ENCODE measurements around the gene RABEP2. TPM values are rescaled to one million over a fixed set of nuclear protein-coding genes. Genes with fewer than 3 reads are reported as not detected.
A peak's percentile ranks its signal among the peaks of the same experiment; 100 is the strongest.
"Not testable (repeated sequence)": the region's sequence is repeated elsewhere in the genome, so short reads cannot be mapped to it uniquely, and the experiment has no call there.

Gene RABEP2
- total RNA-seq (10 to 100 TPM; 13.4 to 24.3 (median 19.2) TPM), polyA plus RNA-seq (27.4 TPM)
- long read RNA-seq, donor 1, partial matches to known transcripts: 0 of 5 reads
- long read RNA-seq, donor 1, other reads (novel, unspliced or antisense): 4 of 5 reads
- long read RNA-seq, donor 2: 0 reads
- long read RNA-seq, donor 3, partial matches to known transcripts: 0 of 3 reads
- long read RNA-seq, donor 3, other reads (novel, unspliced or antisense): 3 of 3 reads
- long read RNA-seq, donor 4, partial matches to known transcripts: 0 of 5 reads
- long read RNA-seq, donor 4, other reads (novel, unspliced or antisense): 3 of 5 reads

DNA sequence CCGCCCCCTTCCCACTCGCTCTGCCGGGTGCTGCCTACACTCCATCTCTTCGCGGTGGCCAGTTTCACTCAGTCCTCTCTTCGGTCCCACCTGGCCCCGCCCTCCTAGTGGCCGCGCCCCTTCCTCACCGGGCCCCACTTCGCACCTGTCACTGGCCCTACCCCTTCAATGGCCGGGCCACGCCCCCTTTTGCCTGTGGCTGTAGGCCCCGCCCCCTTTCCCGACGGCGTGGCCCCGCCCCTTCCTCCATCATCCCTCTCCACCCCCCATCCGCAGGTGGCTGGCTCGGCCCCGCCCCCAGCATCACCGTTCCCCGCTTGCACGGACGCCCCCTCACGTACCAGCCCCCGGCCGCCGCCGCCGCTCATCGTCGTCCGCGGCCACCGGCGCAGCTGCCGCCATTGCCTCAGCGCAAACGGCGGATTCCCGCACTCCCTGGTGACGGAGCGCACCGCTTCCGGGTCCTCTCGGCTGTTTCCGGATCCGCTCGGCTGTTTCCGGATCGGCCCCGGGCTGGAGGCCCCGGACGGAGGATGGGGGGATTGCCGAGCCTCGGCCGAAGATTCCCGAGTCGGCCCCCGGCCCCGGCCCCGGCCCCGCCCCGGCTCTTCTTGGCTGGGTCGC is at the start of gene RABEP2:
Gene RABEP2, minus strand, starts transcription at position 477 of the 624 bp plus-strand sequence. Its CDS starts 75 bp downstream, at position 402.
- intact Hi-C loops (cut with DNase I): loop anchor here in 1 of 4 donors (5.0 kb wide), 1 partner anchor 43 kb away; no protein-coding TSS in a partner anchor
- Histone ChIP-seq H3K4me1 (ENCODE audit: control insufficient read depth, insufficient read depth, low read length) (no peaks in the 10 kb centered on the region), H3K9me3 (ENCODE audit: control insufficient read depth, low read length) (no peaks in the 10 kb centered on the region), H3K27me3 (ENCODE audit: control insufficient read depth, insufficient read depth) (no peaks in the 10 kb centered on the region), H3K4me3 (ENCODE audit: low read length) (peak within 1 kb of the TSS; percentile 74), H3K27ac (ENCODE audit: low read length) (peak within 1 kb of the TSS; percentile 97)
- DNase-seq: peak; percentile 93 to 99 (median 97)
- under 1% methylated on average over 66 of the region's 66 CpGs for WGBS
- ATAC-seq: peak; percentile 95 to 96

DNA sequence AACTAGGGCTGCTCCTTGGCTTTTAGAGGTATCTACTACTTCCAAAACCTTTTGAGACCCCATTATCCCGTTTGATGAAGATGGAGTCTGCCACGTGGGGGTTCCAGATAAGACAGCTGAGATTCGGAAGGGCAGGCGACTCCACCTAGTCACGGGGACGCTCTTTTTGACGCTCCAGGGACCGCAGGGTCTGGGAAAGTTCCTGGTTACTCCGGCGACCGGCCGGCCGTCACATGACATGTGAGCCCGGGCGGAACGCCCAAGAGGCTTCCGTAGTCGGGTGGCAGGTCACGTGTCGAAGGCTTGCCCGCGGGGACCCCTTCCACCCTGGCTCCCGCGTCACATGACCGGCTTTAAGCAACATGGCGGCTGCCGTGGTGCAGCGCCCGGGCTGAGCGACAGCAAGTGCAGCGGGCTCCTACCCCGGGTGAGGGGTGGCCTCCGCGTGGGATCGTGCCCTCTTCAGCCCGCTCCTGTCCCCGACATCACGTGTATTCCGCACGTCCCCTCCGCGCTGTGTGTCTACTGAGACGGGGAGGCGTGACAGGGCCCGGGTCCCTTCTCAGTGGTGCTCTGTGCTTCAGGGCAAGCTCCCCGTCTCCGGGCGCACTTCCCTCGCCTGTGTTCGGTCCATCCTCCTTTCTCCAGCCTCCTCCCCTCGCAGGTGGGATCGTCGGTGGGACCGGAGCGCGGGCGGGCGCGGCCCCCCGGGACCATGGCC is 49.6 kb upstream of the RABEP2 start, which contains the start of gene SPNS1:
Gene SPNS1, plus strand, starts transcription at position 342 of the 721 bp plus-strand sequence. Its CDS starts 374 bp downstream, at position 716.
- H3K4me1 ChIP-seq (ENCODE audit: control insufficient read depth, insufficient read depth, low read length): peaks cover 3% of the 10 kb centered on the region
- peak within 1 kb of the TSS; percentile 55 for H3K27ac ChIP-seq (ENCODE audit: low read length)
- WGBS: under 1% methylated on average over 60 of the region's 60 CpGs
- intact Hi-C loops (cut with DNase I): no loop called here
- peak within 1 kb of the TSS; percentile 68 for H3K4me3 ChIP-seq (ENCODE audit: low read length)
- H3K9me3 ChIP-seq (ENCODE audit: control insufficient read depth, low read length): no peaks in the 10 kb centered on the region
- ATAC-seq (peak; percentile 97), DNase-seq (peak; percentile 98 to 99 (median 99))
- no peaks in the 10 kb centered on the region for H3K27me3 ChIP-seq (ENCODE audit: control insufficient read depth, insufficient read depth)

GRCh38 chr16:28974007-28974436 is 49.0 kb upstream of the RABEP2 start:
- peak overlapping the region; percentile 55 for H3K27ac ChIP-seq (ENCODE audit: low read length)
- intact Hi-C loops (cut with DNase I): no loop called here
- peak; percentile 66 to 80 (median 77) for DNase-seq
- H3K27me3 ChIP-seq (ENCODE audit: control insufficient read depth, insufficient read depth): no peaks in the 10 kb centered on the region
- no peaks in the 10 kb centered on the region for H3K9me3 ChIP-seq (ENCODE audit: control insufficient read depth, low read length)
- peaks cover 3% of the 10 kb centered on the region for H3K4me1 ChIP-seq (ENCODE audit: control insufficient read depth, insufficient read depth, low read length)
- peak overlapping the region; percentile 68 for H3K4me3 ChIP-seq (ENCODE audit: low read length)
- under 1% methylated on average over 17 of the region's 17 CpGs for WGBS
- peak; percentile 50 to 70 for ATAC-seq

DNA sequence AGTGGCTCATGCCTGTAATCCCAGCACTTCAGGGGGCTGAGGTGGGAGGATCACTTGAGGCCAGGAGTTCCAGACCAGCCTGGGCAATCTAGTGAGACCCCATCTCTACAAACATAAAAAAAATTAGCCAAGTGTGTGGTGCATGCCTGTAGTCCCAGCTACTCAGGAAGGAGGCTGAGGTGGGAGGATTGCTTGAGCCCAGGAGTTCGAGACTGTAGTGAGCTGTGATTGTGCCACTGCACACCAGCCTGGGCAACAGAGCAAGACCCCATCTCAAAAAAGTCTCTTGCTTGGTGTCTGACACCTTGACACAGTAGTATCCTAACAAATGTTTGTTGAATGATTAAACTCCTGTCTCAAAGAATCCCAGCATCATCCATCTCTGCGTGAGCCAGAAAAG is 44.7 kb upstream of the RABEP2 start:
- 92% methylated on average over 2 of the region's 2 CpGs for WGBS
- H3K27me3 ChIP-seq (ENCODE audit: control insufficient read depth, insufficient read depth); H3K4me1 ChIP-seq (ENCODE audit: control insufficient read depth, insufficient read depth, low read length); ATAC-seq; H3K4me3 ChIP-seq (ENCODE audit: low read length); DNase-seq; H3K27ac ChIP-seq (ENCODE audit: low read length); intact Hi-C loops (cut with DNase I); H3K9me3 ChIP-seq (ENCODE audit: control insufficient read depth, low read length): not testable (repeated sequence)

DNA sequence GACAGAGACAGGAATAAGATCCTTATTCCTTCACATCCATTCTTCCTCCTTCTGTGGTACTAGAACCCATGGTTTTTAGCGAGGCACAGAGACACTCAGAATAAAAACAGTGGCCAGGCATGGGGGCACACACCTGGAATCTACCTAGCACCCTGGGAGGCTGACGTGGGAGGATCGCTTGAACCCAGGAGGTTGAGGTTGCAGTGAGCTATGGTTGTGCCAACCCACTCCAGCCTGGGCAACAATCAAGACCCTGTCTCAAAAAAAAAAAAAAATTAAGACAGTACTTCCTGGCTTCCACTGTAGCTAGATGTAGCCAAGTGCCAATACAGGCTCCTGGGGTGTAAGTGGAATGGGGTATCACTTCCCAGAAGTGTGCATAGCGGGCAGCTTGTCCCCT is 42.1 kb upstream of the RABEP2 start:
- intact Hi-C loops (cut with DNase I): no loop called here
- WGBS: 92% methylated on average over 4 of the region's 4 CpGs
- no peak overlapping the region for H3K27ac ChIP-seq (ENCODE audit: low read length)
- no peak overlapping the region for H3K4me3 ChIP-seq (ENCODE audit: low read length)
- no peaks in the 10 kb centered on the region for H3K9me3 ChIP-seq (ENCODE audit: control insufficient read depth, low read length)
- ATAC-seq (no peak), DNase-seq (peak in 1 of 3 donors; percentile 2)
- H3K4me1 ChIP-seq (ENCODE audit: control insufficient read depth, insufficient read depth, low read length): no peaks in the 10 kb centered on the region
- H3K27me3 ChIP-seq (ENCODE audit: control insufficient read depth, insufficient read depth): no peaks in the 10 kb centered on the region

- Histone ChIP-seq H3K4me1 (ENCODE audit: control insufficient read depth, insufficient read depth, low read length) (no peaks in the 10 kb centered on the region), H3K27ac (ENCODE audit: low read length) (no peak overlapping the region), H3K27me3 (ENCODE audit: control insufficient read depth, insufficient read depth) (no peaks in the 10 kb centered on the region), H3K4me3 (ENCODE audit: low read length) (no peak overlapping the region), H3K9me3 (ENCODE audit: control insufficient read depth, low read length) (no peaks in the 10 kb centered on the region)
- intact Hi-C loops (cut with DNase I): no loop called here
- peak in 1 of 3 donors; percentile 10 for DNase-seq
- 95% methylated on average over 2 of the region's 2 CpGs for WGBS
- ATAC-seq: no peak
Measured at GRCh38 chr16:28964496-28964895, 39.5 kb upstream of the RABEP2 start.

GRCh38 chr16:28964072-28964471 is 39.0 kb upstream of the RABEP2 start:
- DNase-seq (peak in 1 of 3 donors; percentile 3), ATAC-seq (no peak)
- Histone ChIP-seq H3K9me3 (ENCODE audit: control insufficient read depth, low read length) (no peaks in the 10 kb centered on the region), H3K4me3 (ENCODE audit: low read length) (no peak overlapping the region), H3K27ac (ENCODE audit: low read length) (no peak overlapping the region), H3K4me1 (ENCODE audit: control insufficient read depth, insufficient read depth, low read length) (no peaks in the 10 kb centered on the region), H3K27me3 (ENCODE audit: control insufficient read depth, insufficient read depth) (no peaks in the 10 kb centered on the region)
- intact Hi-C loops (cut with DNase I): no loop called here
- WGBS: 96% methylated on average over 3 of the region's 3 CpGs

- WGBS: 92% methylated on average over 6 of the region's 6 CpGs
- DNase-seq: peak in 1 of 3 donors; percentile 2
- no peaks in the 10 kb centered on the region for H3K27me3 ChIP-seq (ENCODE audit: control insufficient read depth, insufficient read depth)
- intact Hi-C loops (cut with DNase I): no loop called here
- H3K9me3 ChIP-seq (ENCODE audit: control insufficient read depth, low read length): no peaks in the 10 kb centered on the region
- no peak overlapping the region for H3K27ac ChIP-seq (ENCODE audit: low read length)
- no peak overlapping the region for H3K4me3 ChIP-seq (ENCODE audit: low read length)
- H3K4me1 ChIP-seq (ENCODE audit: control insufficient read depth, insufficient read depth, low read length): no peaks in the 10 kb centered on the region
- peak in 1 of 2 donors; percentile 25 for ATAC-seq
Measured at GRCh38 chr16:28958836-28959235, 33.8 kb upstream of the RABEP2 start.

DNA sequence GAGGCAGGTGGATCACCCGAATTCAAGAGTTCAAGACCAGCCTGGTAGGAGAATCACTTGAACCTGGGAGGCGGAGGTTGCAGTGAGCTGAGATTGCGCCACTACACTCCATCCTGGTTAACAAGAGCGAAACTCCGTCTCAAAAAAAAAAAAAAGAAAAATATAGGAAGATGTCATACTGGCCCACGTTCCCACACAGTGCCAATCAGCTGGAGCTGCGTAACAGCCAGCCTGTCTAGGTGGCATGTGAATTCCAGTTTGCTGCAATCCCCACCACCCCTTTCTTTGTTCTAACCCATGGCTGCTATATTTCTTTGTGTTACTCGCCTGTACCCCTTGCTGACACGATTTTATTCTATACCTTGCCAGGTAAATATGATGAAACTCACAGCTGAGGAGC is 33.2 kb upstream of the RABEP2 start:
- Histone ChIP-seq H3K27ac (ENCODE audit: low read length) (no peak overlapping the region), H3K4me3 (ENCODE audit: low read length) (no peak overlapping the region), H3K9me3 (ENCODE audit: control insufficient read depth, low read length) (no peaks in the 10 kb centered on the region), H3K27me3 (ENCODE audit: control insufficient read depth, insufficient read depth) (no peaks in the 10 kb centered on the region), H3K4me1 (ENCODE audit: control insufficient read depth, insufficient read depth, low read length) (no peaks in the 10 kb centered on the region)
- 96% methylated on average over 9 of the region's 9 CpGs for WGBS
- intact Hi-C loops (cut with DNase I): no loop called here
- ATAC-seq (no peak), DNase-seq (no peak)

- H3K4me3 ChIP-seq (ENCODE audit: low read length): peak overlapping the region; percentile 86
- intact Hi-C loops (cut with DNase I): no loop called here
- 2% methylated on average over 17 of the region's 17 CpGs for WGBS
- H3K9me3 ChIP-seq (ENCODE audit: control insufficient read depth, low read length): no peaks in the 10 kb centered on the region
- DNase-seq: peak in 2 of 3 donors; percentile 30 to 82
- H3K27ac ChIP-seq (ENCODE audit: low read length): peak overlapping the region; percentile 40
- ATAC-seq: peak; percentile 49 to 71
- H3K4me1 ChIP-seq (ENCODE audit: control insufficient read depth, insufficient read depth, low read length): no peaks in the 10 kb centered on the region
- no peaks in the 10 kb centered on the region for H3K27me3 ChIP-seq (ENCODE audit: control insufficient read depth, insufficient read depth)
Measured at GRCh38 chr16:28951410-28951943, 26.4 kb upstream of the RABEP2 start.
